ENCODE data around the gene AKAP12.
"Not testable (repeated sequence)": the region's sequence is repeated elsewhere in the genome, so short reads cannot be mapped to it uniquely, and the experiment has no call there.

Gene AKAP12

GRCh38 chr6:151326116-151326825 is 86.5 kb downstream of the AKAP12 start:
- peaks cover 13% of the 10 kb centered on the region for H3K4me1 ChIP-seq (ENCODE audit: control insufficient read depth, insufficient read depth, low read length)
- H3K27ac ChIP-seq (ENCODE audit: low read depth, low read length), result no peak overlapping the region
- H3K9me3 ChIP-seq (ENCODE audit: control insufficient read depth, insufficient read depth, low read depth, low read length), result no peaks in the 10 kb centered on the region; the same call in 1 of the 2 replicates
- H3K9ac ChIP-seq (ENCODE audit: low read length), result no peak overlapping the region
- H3K27me3 ChIP-seq (ENCODE audit: control insufficient read depth, insufficient read depth, low read length), result peaks cover 12% of the 10 kb centered on the region
- H3K36me3 ChIP-seq (ENCODE audit: control insufficient read depth, insufficient read depth, low read length), result no peaks in the 10 kb centered on the region
- peak overlapping the region; percentile 65 for H3K4me3 ChIP-seq (ENCODE audit: low read depth, low read length)

GRCh38 chr6:151327101-151327500 is 87.3 kb downstream of the AKAP12 start:
- H3K9ac ChIP-seq (ENCODE audit: low read length), result no peak overlapping the region
- no peaks in the 10 kb centered on the region for H3K9me3 ChIP-seq (ENCODE audit: control insufficient read depth, insufficient read depth, low read depth, low read length)
- no peaks in the 10 kb centered on the region for H3K36me3 ChIP-seq (ENCODE audit: control insufficient read depth, insufficient read depth, low read length)
- H3K27me3 ChIP-seq (ENCODE audit: control insufficient read depth, insufficient read depth, low read length), result peaks cover 12% of the 10 kb centered on the region
- no peak overlapping the region for H3K4me3 ChIP-seq (ENCODE audit: low read depth, low read length)
- H3K4me1 ChIP-seq (ENCODE audit: control insufficient read depth, insufficient read depth, low read length), result peaks cover 13% of the 10 kb centered on the region
- no peak overlapping the region for H3K27ac ChIP-seq (ENCODE audit: low read depth, low read length)

GRCh38 chr6:151330130-151330696 is 90.4 kb downstream of the AKAP12 start:
- H3K9ac ChIP-seq (ENCODE audit: low read length), result no peak overlapping the region
- peaks cover 7% of the 10 kb centered on the region for H3K27me3 ChIP-seq (ENCODE audit: control insufficient read depth, insufficient read depth, low read length)
- no peak overlapping the region for H3K27ac ChIP-seq (ENCODE audit: low read depth, low read length)
- no peak overlapping the region for H3K4me3 ChIP-seq (ENCODE audit: low read depth, low read length)
- no peaks in the 10 kb centered on the region for H3K9me3 ChIP-seq (ENCODE audit: control insufficient read depth, insufficient read depth, low read depth, low read length)
- H3K36me3 ChIP-seq (ENCODE audit: control insufficient read depth, insufficient read depth, low read length), result no peaks in the 10 kb centered on the region
- peaks cover under 1% of the 10 kb centered on the region; the same call in 1 of the 2 replicates for H3K4me1 ChIP-seq (ENCODE audit: control insufficient read depth, insufficient read depth, low read length)

GRCh38 chr6:151335930-151336329 is 96.2 kb downstream of the AKAP12 start:
- H3K9ac ChIP-seq (ENCODE audit: low read length), result no peak overlapping the region
- no peaks in the 10 kb centered on the region for H3K4me1 ChIP-seq (ENCODE audit: control insufficient read depth, insufficient read depth, low read length)
- H3K27me3 ChIP-seq (ENCODE audit: control insufficient read depth, insufficient read depth, low read length), result no peaks in the 10 kb centered on the region
- no peaks in the 10 kb centered on the region for H3K36me3 ChIP-seq (ENCODE audit: control insufficient read depth, insufficient read depth, low read length)
- H3K27ac ChIP-seq (ENCODE audit: low read depth, low read length), result no peak overlapping the region
- no peak overlapping the region for H3K4me3 ChIP-seq (ENCODE audit: low read depth, low read length)
- H3K9me3 ChIP-seq (ENCODE audit: control insufficient read depth, insufficient read depth, low read depth, low read length), result 0 out of 2 replicates have a peak, but pooled peaks cover 3% of the 10 kb centered on the region

GRCh38 chr6:151338651-151339200 is 99.0 kb downstream of the AKAP12 start:
- no peaks in the 10 kb centered on the region for H3K36me3 ChIP-seq (ENCODE audit: control insufficient read depth, insufficient read depth, low read length)
- no peak overlapping the region for H3K4me3 ChIP-seq (ENCODE audit: low read depth, low read length)
- H3K9ac ChIP-seq (ENCODE audit: low read length), result no peak overlapping the region
- no peak overlapping the region for H3K27ac ChIP-seq (ENCODE audit: low read depth, low read length)
- H3K4me1 ChIP-seq (ENCODE audit: control insufficient read depth, insufficient read depth, low read length), result no peaks in the 10 kb centered on the region
- 0 out of 2 replicates have a peak, but pooled peaks cover 3% of the 10 kb centered on the region for H3K9me3 ChIP-seq (ENCODE audit: control insufficient read depth, insufficient read depth, low read depth, low read length)
- H3K27me3 ChIP-seq (ENCODE audit: control insufficient read depth, insufficient read depth, low read length), result no peaks in the 10 kb centered on the region

GRCh38 chr6:151339369-151339768 is 99.6 kb downstream of the AKAP12 start:
- Histone ChIP-seq H3K36me3 (ENCODE audit: control insufficient read depth, insufficient read depth, low read length) (no peaks in the 10 kb centered on the region), H3K9ac (ENCODE audit: low read length) (no peak overlapping the region), H3K4me1 (ENCODE audit: control insufficient read depth, insufficient read depth, low read length) (no peaks in the 10 kb centered on the region), H3K4me3 (ENCODE audit: low read depth, low read length) (no peak overlapping the region), H3K9me3 (ENCODE audit: control insufficient read depth, insufficient read depth, low read depth, low read length) (0 out of 2 replicates have a peak, but pooled peaks cover 3% of the 10 kb centered on the region), H3K27ac (ENCODE audit: low read depth, low read length) (no peak overlapping the region), H3K27me3 (ENCODE audit: control insufficient read depth, insufficient read depth, low read length) (no peaks in the 10 kb centered on the region)

- H3K4me1 ChIP-seq (ENCODE audit: control insufficient read depth, insufficient read depth, low read length), result no peaks in the 10 kb centered on the region
- no peak overlapping the region for H3K27ac ChIP-seq (ENCODE audit: low read depth, low read length)
- no peaks in the 10 kb centered on the region for H3K36me3 ChIP-seq (ENCODE audit: control insufficient read depth, insufficient read depth, low read length)
- H3K4me3 ChIP-seq (ENCODE audit: low read depth, low read length), result no peak overlapping the region
- no peak overlapping the region for H3K9ac ChIP-seq (ENCODE audit: low read length)
- H3K27me3 ChIP-seq (ENCODE audit: control insufficient read depth, insufficient read depth, low read length), result no peaks in the 10 kb centered on the region
- H3K9me3 ChIP-seq (ENCODE audit: control insufficient read depth, insufficient read depth, low read depth, low read length), result 0 out of 2 replicates have a peak, but pooled peaks cover 3% of the 10 kb centered on the region
Measured at GRCh38 chr6:151340219-151340978, 100.6 kb downstream of the AKAP12 start.

- H3K9ac ChIP-seq (ENCODE audit: low read length), result no peak overlapping the region
- H3K4me1 ChIP-seq (ENCODE audit: control insufficient read depth, insufficient read depth, low read length), result no peaks in the 10 kb centered on the region
- no peaks in the 10 kb centered on the region for H3K27me3 ChIP-seq (ENCODE audit: control insufficient read depth, insufficient read depth, low read length)
- no peaks in the 10 kb centered on the region for H3K9me3 ChIP-seq (ENCODE audit: control insufficient read depth, insufficient read depth, low read depth, low read length)
- H3K27ac ChIP-seq (ENCODE audit: low read depth, low read length), result no peak overlapping the region
- no peak overlapping the region for H3K4me3 ChIP-seq (ENCODE audit: low read depth, low read length)
- H3K36me3 ChIP-seq (ENCODE audit: control insufficient read depth, insufficient read depth, low read length), result no peaks in the 10 kb centered on the region
Measured at GRCh38 chr6:151341476-151342195, 101.9 kb downstream of the AKAP12 start.

- not testable (repeated sequence) for H3K36me3 ChIP-seq (ENCODE audit: control insufficient read depth, insufficient read depth, low read length); H3K27me3 ChIP-seq (ENCODE audit: control insufficient read depth, insufficient read depth, low read length); H3K9ac ChIP-seq (ENCODE audit: low read length); H3K4me3 ChIP-seq (ENCODE audit: low read depth, low read length); H3K4me1 ChIP-seq (ENCODE audit: control insufficient read depth, insufficient read depth, low read length); H3K27ac ChIP-seq (ENCODE audit: low read depth, low read length); H3K9me3 ChIP-seq (ENCODE audit: control insufficient read depth, insufficient read depth, low read depth, low read length)
Measured at GRCh38 chr6:151342750-151343149, 103.0 kb downstream of the AKAP12 start.

GRCh38 chr6:151349651-151350270 is 110.0 kb downstream of the AKAP12 start:
- Histone ChIP-seq H3K4me1 (ENCODE audit: control insufficient read depth, insufficient read depth, low read length) (no peaks in the 10 kb centered on the region), H3K27ac (ENCODE audit: low read depth, low read length) (no peak overlapping the region), H3K9me3 (ENCODE audit: control insufficient read depth, insufficient read depth, low read depth, low read length) (no peaks in the 10 kb centered on the region), H3K27me3 (ENCODE audit: control insufficient read depth, insufficient read depth, low read length) (no peaks in the 10 kb centered on the region), H3K9ac (ENCODE audit: low read length) (no peak overlapping the region), H3K36me3 (ENCODE audit: control insufficient read depth, insufficient read depth, low read length) (peaks cover 27% of the 10 kb centered on the region), H3K4me3 (ENCODE audit: low read depth, low read length) (no peak overlapping the region)
